Nucleus accumbens (tissue), 56 donors: ENCODE results near the gene NMT1.
"Not testable (repeated sequence)": the region's sequence is repeated elsewhere in the genome, so short reads cannot be mapped to it uniquely, and the experiment has no call there.

Experiments
- DNase-seq, 56 donors: peaks; one replicate each; lab custom pipeline; 2025; lab: John Stamatoyannopoulos, UW

NMT1 gene

GRCh38 chr17:45116434-45117016 lies 55.4 kb downstream of the NMT1 start:
- DNase-seq: no peak

GRCh38 chr17:45117334-45117733 lies 56.2 kb downstream of the NMT1 start:
- DNase-seq: no peak

GRCh38 chr17:45117848-45118646 lies 56.9 kb downstream of the NMT1 start:
- DNase-seq: no peak

GRCh38 chr17:45118691-45119090 lies 57.6 kb downstream of the NMT1 start:
- no peak for DNase-seq

- DNase-seq: no peak
Observed at GRCh38 chr17:45119964-45120363, 58.8 kb downstream of the NMT1 start.

GRCh38 chr17:45120558-45120957 lies 59.4 kb downstream of the NMT1 start:
- DNase-seq: no peak

- no peak for DNase-seq
Observed at GRCh38 chr17:45121055-45121454, 59.9 kb downstream of the NMT1 start.

- no peak for DNase-seq
Observed at GRCh38 chr17:45123076-45123770, 62.1 kb downstream of the NMT1 start.

GRCh38 chr17:45123930-45124796 lies 63.0 kb downstream of the NMT1 start:
- DNase-seq: peak in 1 of 56 donors; percentile 26

GRCh38 chr17:45124797-45125122 lies 63.6 kb downstream of the NMT1 start:
- DNase-seq: not testable (repeated sequence)

GRCh38 chr17:45125509-45125908 lies 64.4 kb downstream of the NMT1 start:
- no peak for DNase-seq

- DNase-seq: no peak
Observed at GRCh38 chr17:45127207-45127547, 66.1 kb downstream of the NMT1 start.

GRCh38 chr17:45127548-45128300 lies 66.6 kb downstream of the NMT1 start:
- no peak for DNase-seq

GRCh38 chr17:45128331-45128730 lies 67.2 kb downstream of the NMT1 start:
- DNase-seq: no peak

GRCh38 chr17:45128989-45129388 lies 67.9 kb downstream of the NMT1 start:
- DNase-seq: no peak

- peak in 2 of 56 donors; percentile 17 to 21 for DNase-seq
Observed at GRCh38 chr17:45129426-45129939, 68.4 kb downstream of the NMT1 start.

GRCh38 chr17:45129940-45130680 lies 69.0 kb downstream of the NMT1 start:
- no peak for DNase-seq

- no peak for DNase-seq
Observed at GRCh38 chr17:45130681-45131615, 69.8 kb downstream of the NMT1 start.
